ENCODE measurements around the gene CTIF. TPM values are rescaled to one million over a fixed set of nuclear protein-coding genes. Genes with fewer than 3 reads are reported as not detected.

CTIF gene
- total and polyA plus RNA-seq, 4 experiments from 2014 or later = 5.2 to 6.5 TPM; not detected in 2

- no peaks in the 10 kb centered on the region for H3K27me3 ChIP-seq (ENCODE audit: insufficient read depth, low read length)
- DNase-seq = no peak
- intact Hi-C loops (cut with micrococcal nuclease) = loop anchor here (1.0 to 5.0 kb wide), 4 partner anchors 7 to 111 kb away; no protein-coding TSS in a partner anchor
- H3K27ac ChIP-seq (ENCODE audit: low read depth, low read length) = peak overlapping the region; percentile 62
- Mint-ChIP-seq H3K4me3 (peak overlapping the region in 7 of 8 donors; percentile 18 to 87 (median 76)), H3K27ac (peak overlapping the region; percentile 95 to 99 (median 97)), H3K4me1 (peaks cover 70 to 92% (median 82%) of the 10 kb centered on the region in 4 donors), H3K27me3 (no peaks in the 10 kb centered on the region), H3K36me3 (peaks cover 0 to 4% of the 10 kb centered on the region in 2 donors), H3K9me3 (peaks cover 0 to 4% (median 0%) of the 10 kb centered on the region in 8 donors)
- no peaks in the 10 kb centered on the region for H3K9me3 ChIP-seq (ENCODE audit: control insufficient read depth in 1 of 2, low read length in 2 of 2)
- H3K4me3 ChIP-seq (ENCODE audit: low read length in 2 of 2) = peak overlapping the region in 1 of 2 donors; percentile 34
- H3K4me1 ChIP-seq (ENCODE audit: insufficient read depth, low read length) = peaks cover 93% of the 10 kb centered on the region
- ChIA-PET CTCF (ENCODE audit: partially characterized antibody) (interaction anchor here (0.8 to 4.3 kb wide), 2 partner anchors 28 to 72 kb away, joined by 3 to 24 read pairs; no protein-coding TSS in a partner anchor), POLR2A (ENCODE audit: partially characterized antibody) (interaction anchor here (0.7 to 5.2 kb wide), 9 partner anchors 8 to 111 kb away, joined by 3 to 64 read pairs (median 9); no protein-coding TSS in a partner anchor)
- no peaks in the 10 kb centered on the region for H3K36me3 ChIP-seq (ENCODE audit: insufficient read depth, low read length)
These were observed 302.8 kb downstream of the CTIF start for GRCh38 chr18:48841381-48842258.

GRCh38 chr18:48842259-48843061, 303.6 kb downstream of the CTIF start:
- intact Hi-C loops (cut with micrococcal nuclease) = loop anchor here (1.0 to 5.0 kb wide), 4 partner anchors 8 to 110 kb away; no protein-coding TSS in a partner anchor
- H3K4me3 ChIP-seq (ENCODE audit: low read length in 2 of 2) = peak overlapping the region in 1 of 2 donors; percentile 34
- H3K4me1 ChIP-seq (ENCODE audit: insufficient read depth, low read length) = peaks cover 85% of the 10 kb centered on the region

GRCh38 chr18:48843162-48843561, 304.3 kb downstream of the CTIF start:
- ChIA-PET CTCF (ENCODE audit: partially characterized antibody) (interaction anchor here (0.6 to 4.3 kb wide), 8 partner anchors 10 to 1478 kb away, joined by 3 to 24 read pairs (median 4); no protein-coding TSS in a partner anchor), POLR2A (ENCODE audit: partially characterized antibody) (interaction anchor here (0.8 to 5.2 kb wide), 13 partner anchors 8 to 154 kb away, joined by 3 to 64 read pairs (median 6); no protein-coding TSS in a partner anchor)
- DNase-seq = no peak
- H3K4me1 ChIP-seq (ENCODE audit: insufficient read depth, low read length) = peaks cover 78% of the 10 kb centered on the region
- no peak overlapping the region for H3K4me3 ChIP-seq (ENCODE audit: low read length in 2 of 2)
- Mint-ChIP-seq H3K27me3 (no peaks in the 10 kb centered on the region), H3K27ac (peak overlapping the region; percentile 81 to 98 (median 95)), H3K4me1 (peaks cover 68 to 84% (median 74%) of the 10 kb centered on the region in 4 donors), H3K4me3 (peak overlapping the region in 4 of 8 donors; percentile 34 to 76 (median 68)), H3K9me3 (peaks cover 0 to 5% (median 0%) of the 10 kb centered on the region in 8 donors), H3K36me3 (peaks cover 0 to 4% of the 10 kb centered on the region in 2 donors)
- no peaks in the 10 kb centered on the region for H3K36me3 ChIP-seq (ENCODE audit: insufficient read depth, low read length)
- peak overlapping the region; percentile 62 for H3K27ac ChIP-seq (ENCODE audit: low read depth, low read length)
- intact Hi-C loops (cut with micrococcal nuclease) = loop anchor here (2.0 to 5.0 kb wide), 2 partner anchors 84 to 110 kb away; no protein-coding TSS in a partner anchor
- H3K9me3 ChIP-seq (ENCODE audit: control insufficient read depth in 1 of 2, low read length in 2 of 2) = no peaks in the 10 kb centered on the region
- H3K27me3 ChIP-seq (ENCODE audit: insufficient read depth, low read length) = no peaks in the 10 kb centered on the region

More at GRCh38 chr18:48842259-48843061, 303.6 kb downstream of the CTIF start:
- no peaks in the 10 kb centered on the region for H3K27me3 ChIP-seq (ENCODE audit: insufficient read depth, low read length)
- no peaks in the 10 kb centered on the region for H3K9me3 ChIP-seq (ENCODE audit: control insufficient read depth in 1 of 2, low read length in 2 of 2)
- Mint-ChIP-seq H3K4me3 (peak overlapping the region; percentile 43 to 87 (median 74)), H3K27me3 (no peaks in the 10 kb centered on the region), H3K36me3 (peaks cover 0 to 4% of the 10 kb centered on the region in 2 donors), H3K27ac (peak overlapping the region; percentile 94 to 99 (median 97)), H3K4me1 (peaks cover 68 to 84% (median 77%) of the 10 kb centered on the region in 4 donors), H3K9me3 (peaks cover 0 to 5% (median 0%) of the 10 kb centered on the region in 8 donors)
- peak overlapping the region; percentile 62 for H3K27ac ChIP-seq (ENCODE audit: low read depth, low read length)
- no peaks in the 10 kb centered on the region for H3K36me3 ChIP-seq (ENCODE audit: insufficient read depth, low read length)
- ChIA-PET POLR2A (ENCODE audit: partially characterized antibody) (interaction anchor here (0.7 to 5.2 kb wide), 14 partner anchors 9 to 155 kb away, joined by 3 to 64 read pairs (median 8); no protein-coding TSS in a partner anchor), CTCF (ENCODE audit: partially characterized antibody) (interaction anchor here (0.8 to 4.3 kb wide), 7 partner anchors 9 to 72 kb away, joined by 3 to 24 read pairs (median 3); no protein-coding TSS in a partner anchor)
- DNase-seq = peak; percentile 77 to 83 (median 78)

GRCh38 chr18:48843596-48843995, 304.8 kb downstream of the CTIF start:
- peak overlapping the region in 5 of 8 donors; percentile 21 to 70 (median 62) for H3K4me3 Mint-ChIP-seq
- ChIA-PET POLR2A (ENCODE audit: partially characterized antibody) (interaction anchor here (0.7 to 5.2 kb wide), 18 partner anchors 8 to 153 kb away, joined by 3 to 64 read pairs (median 4); no protein-coding TSS in a partner anchor), CTCF (ENCODE audit: partially characterized antibody) (interaction anchor here (0.6 to 4.3 kb wide), 7 partner anchors 10 to 1477 kb away, joined by 3 to 24 read pairs (median 4); no protein-coding TSS in a partner anchor)
- H3K9me3 ChIP-seq (ENCODE audit: control insufficient read depth in 1 of 2, low read length in 2 of 2) = no peaks in the 10 kb centered on the region
- H3K9me3 Mint-ChIP-seq = peaks cover 0 to 5% (median 0%) of the 10 kb centered on the region in 8 donors
- H3K36me3 Mint-ChIP-seq = peaks cover 0 to 4% of the 10 kb centered on the region in 2 donors
- no peak for DNase-seq
- H3K27ac ChIP-seq (ENCODE audit: low read depth, low read length) = peak overlapping the region; percentile 62
- H3K36me3 ChIP-seq (ENCODE audit: insufficient read depth, low read length) = no peaks in the 10 kb centered on the region
- H3K4me1 ChIP-seq (ENCODE audit: insufficient read depth, low read length) = peaks cover 73% of the 10 kb centered on the region
- no peaks in the 10 kb centered on the region for H3K27me3 ChIP-seq (ENCODE audit: insufficient read depth, low read length)
- peaks cover 65 to 81% (median 70%) of the 10 kb centered on the region in 4 donors for H3K4me1 Mint-ChIP-seq
- H3K27ac Mint-ChIP-seq = peak overlapping the region; percentile 81 to 98 (median 95)
- H3K27me3 Mint-ChIP-seq = no peaks in the 10 kb centered on the region
- intact Hi-C loops (cut with micrococcal nuclease) = loop anchor here (2.0 to 5.0 kb wide), 2 partner anchors 84 to 109 kb away; no protein-coding TSS in a partner anchor
- no peak overlapping the region for H3K4me3 ChIP-seq (ENCODE audit: low read length in 2 of 2)

GRCh38 chr18:48844271-48844670, 305.4 kb downstream of the CTIF start:
- intact Hi-C loops (cut with micrococcal nuclease) = loop anchor here (5.0 kb wide), 1 partner anchor 83 kb away; no protein-coding TSS in a partner anchor
- H3K27me3 Mint-ChIP-seq = no peaks in the 10 kb centered on the region
- Histone ChIP-seq H3K4me1 (ENCODE audit: insufficient read depth, low read length) (peaks cover 66% of the 10 kb centered on the region), H3K27me3 (ENCODE audit: insufficient read depth, low read length) (no peaks in the 10 kb centered on the region), H3K4me3 (ENCODE audit: low read length in 2 of 2) (no peak overlapping the region), H3K27ac (ENCODE audit: low read depth, low read length) (no peak overlapping the region), H3K36me3 (ENCODE audit: insufficient read depth, low read length) (no peaks in the 10 kb centered on the region), H3K9me3 (ENCODE audit: control insufficient read depth in 1 of 2, low read length in 2 of 2) (no peaks in the 10 kb centered on the region)
- DNase-seq = no peak
- peak overlapping the region in 1 of 8 donors; percentile 40 for H3K4me3 Mint-ChIP-seq
- H3K4me1 Mint-ChIP-seq = peaks cover 58 to 75% (median 64%) of the 10 kb centered on the region in 4 donors
- ChIA-PET POLR2A (ENCODE audit: partially characterized antibody) (interaction anchor here (0.7 to 5.2 kb wide), 11 partner anchors 9 to 108 kb away, joined by 3 to 64 read pairs (median 4); no protein-coding TSS in a partner anchor), CTCF (ENCODE audit: partially characterized antibody) (interaction anchor here (1.7 to 4.3 kb wide), 4 partner anchors 11 to 70 kb away, joined by 4 to 24 read pairs (median 11); no protein-coding TSS in a partner anchor)
- peaks cover 0 to 5% (median 0%) of the 10 kb centered on the region in 8 donors for H3K9me3 Mint-ChIP-seq
- H3K36me3 Mint-ChIP-seq = peaks cover 0 to 4% of the 10 kb centered on the region in 2 donors
- peak overlapping the region in 2 of 7 donors; percentile 2 to 97 for H3K27ac Mint-ChIP-seq

- H3K9me3 ChIP-seq (ENCODE audit: control insufficient read depth in 1 of 2, low read length in 2 of 2) = no peaks in the 10 kb centered on the region
- Mint-ChIP-seq H3K9me3 (peaks cover 0 to 5% (median 0%) of the 10 kb centered on the region in 8 donors), H3K36me3 (peaks cover 0 to 4% of the 10 kb centered on the region in 2 donors), H3K27me3 (no peaks in the 10 kb centered on the region), H3K27ac (peak overlapping the region in 3 of 7 donors; percentile 17 to 66 (median 39)), H3K4me3 (peak overlapping the region in 3 of 8 donors; percentile 15 to 40 (median 16)), H3K4me1 (peaks cover 49 to 66% (median 56%) of the 10 kb centered on the region in 4 donors)
- H3K4me1 ChIP-seq (ENCODE audit: insufficient read depth, low read length) = peaks cover 57% of the 10 kb centered on the region
- H3K4me3 ChIP-seq (ENCODE audit: low read length in 2 of 2) = no peak overlapping the region
- no peaks in the 10 kb centered on the region for H3K36me3 ChIP-seq (ENCODE audit: insufficient read depth, low read length)
- no peak overlapping the region for H3K27ac ChIP-seq (ENCODE audit: low read depth, low read length)
- ChIA-PET CTCF (ENCODE audit: partially characterized antibody) (no interaction called here), POLR2A (ENCODE audit: partially characterized antibody) (interaction anchor here (1.3 to 5.2 kb wide), 5 partner anchors 9 to 95 kb away, joined by 3 to 64 read pairs (median 4); no protein-coding TSS in a partner anchor)
- H3K27me3 ChIP-seq (ENCODE audit: insufficient read depth, low read length) = no peaks in the 10 kb centered on the region
- intact Hi-C loops (cut with micrococcal nuclease) = no loop called here
- no peak for DNase-seq
These were observed 306.3 kb downstream of the CTIF start for GRCh38 chr18:48845174-48845573.

All from CD4-positive, alpha-beta memory T cell (primary cell).